Vagina (tissue), 2 donors: ENCODE measurements around the gene ROR2.
"Not testable (repeated sequence)": the region's sequence is repeated elsewhere in the genome, so short reads cannot be mapped to it uniquely, and the experiment has no call there.

ENCODE experiments used
- POLR2A ChIP-seq, 2 donors: fragments of 450-650 bp; IDR thresholded peaks; one replicate each; pipeline ENCODE4 v1.6.1; 2017; ENCODE audit warnings: antibody characterized with exemption in 2 of 2, mild to moderate bottlenecking in 2 of 2, moderate library complexity in 2 of 2
- POLR2AphosphoS5 ChIP-seq, 2 donors: sonication (generic); formaldehyde crosslinking; IDR thresholded peaks; one replicate each; pipeline ENCODE4 v1.9.0; 2017; ENCODE audit warnings: antibody characterized with exemption in 2 of 2, mild to moderate bottlenecking in 2 of 2, low read depth in 1 of 2; ENCODE audit not compliant: insufficient read depth in 1 of 2
- TF ChIP-seq, protein P1 (sequence below), 3 experiments: fragments of 450-650 bp in 2 of 3; fragments of 200-600 bp in 1 of 3; sonication (generic) in 1 of 3; IDR thresholded peaks; one replicate each; pipeline ENCODE4 v1.5.1; 2017 to 2019; ENCODE audit warnings: antibody characterized with exemption in 3 of 3, mild to moderate bottlenecking in 2 of 3, moderate library complexity in 2 of 3

DNA sequence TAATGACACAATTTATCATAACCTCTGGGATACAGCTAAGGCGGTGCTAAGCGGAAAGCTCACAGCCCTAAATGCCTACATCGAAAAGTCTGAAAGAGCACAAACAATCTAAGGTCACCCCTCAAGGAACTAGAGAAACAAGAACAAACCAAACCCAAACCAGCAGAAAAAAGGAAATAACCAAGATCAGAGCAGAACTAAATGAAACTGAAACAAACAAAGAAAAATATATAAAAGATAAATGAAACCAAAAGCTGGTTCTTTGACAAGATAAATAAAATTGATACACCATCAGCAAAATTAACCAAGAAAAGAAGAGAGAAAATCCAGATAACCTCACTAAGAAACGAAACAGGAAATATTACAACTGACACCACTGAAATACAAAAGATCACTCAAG is 409.5 kb downstream of the ROR2 start:
- TF ChIP-seq, protein P1, sequence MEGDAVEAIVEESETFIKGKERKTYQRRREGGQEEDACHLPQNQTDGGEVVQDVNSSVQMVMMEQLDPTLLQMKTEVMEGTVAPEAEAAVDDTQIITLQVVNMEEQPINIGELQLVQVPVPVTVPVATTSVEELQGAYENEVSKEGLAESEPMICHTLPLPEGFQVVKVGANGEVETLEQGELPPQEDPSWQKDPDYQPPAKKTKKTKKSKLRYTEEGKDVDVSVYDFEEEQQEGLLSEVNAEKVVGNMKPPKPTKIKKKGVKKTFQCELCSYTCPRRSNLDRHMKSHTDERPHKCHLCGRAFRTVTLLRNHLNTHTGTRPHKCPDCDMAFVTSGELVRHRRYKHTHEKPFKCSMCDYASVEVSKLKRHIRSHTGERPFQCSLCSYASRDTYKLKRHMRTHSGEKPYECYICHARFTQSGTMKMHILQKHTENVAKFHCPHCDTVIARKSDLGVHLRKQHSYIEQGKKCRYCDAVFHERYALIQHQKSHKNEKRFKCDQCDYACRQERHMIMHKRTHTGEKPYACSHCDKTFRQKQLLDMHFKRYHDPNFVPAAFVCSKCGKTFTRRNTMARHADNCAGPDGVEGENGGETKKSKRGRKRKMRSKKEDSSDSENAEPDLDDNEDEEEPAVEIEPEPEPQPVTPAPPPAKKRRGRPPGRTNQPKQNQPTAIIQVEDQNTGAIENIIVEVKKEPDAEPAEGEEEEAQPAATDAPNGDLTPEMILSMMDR (IDR thresholded peaks at IDR 0.05) = not testable (repeated sequence)
- TF ChIP-seq POLR2AphosphoS5 (IDR thresholded peaks at IDR 0.05; ENCODE audit: insufficient read depth in 1 of 2, low read depth in 1 of 2); POLR2A (IDR thresholded peaks at IDR 0.05): not testable (repeated sequence)
